ENCODE data around the gene PNPLA4.

DNA sequence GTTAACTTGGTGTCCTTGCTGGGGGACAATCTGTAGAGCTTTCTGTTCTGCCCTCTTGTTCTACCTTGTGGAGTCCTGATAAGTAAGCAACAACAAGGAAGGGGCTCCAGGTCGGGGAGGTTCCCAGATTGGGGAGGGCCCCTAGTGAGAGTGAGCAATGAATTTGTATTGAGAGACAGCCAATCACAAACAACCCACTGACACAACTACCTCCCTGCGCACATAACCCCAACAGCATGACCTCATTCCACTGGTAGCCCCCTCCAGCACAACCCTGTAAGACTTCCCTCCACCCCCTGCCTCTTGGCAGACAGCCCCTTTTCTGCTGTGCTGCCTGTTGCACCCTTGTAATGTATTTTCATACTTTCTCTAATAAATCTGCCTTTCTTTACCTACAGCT, 19.7 kb upstream of the PNPLA4 start:
- no peak for TF ChIP-seq POLR2AphosphoS5 (IDR thresholded peaks at IDR 0.05; ENCODE audit: low read depth, low read length)
- TF ChIP-seq, protein P1, sequence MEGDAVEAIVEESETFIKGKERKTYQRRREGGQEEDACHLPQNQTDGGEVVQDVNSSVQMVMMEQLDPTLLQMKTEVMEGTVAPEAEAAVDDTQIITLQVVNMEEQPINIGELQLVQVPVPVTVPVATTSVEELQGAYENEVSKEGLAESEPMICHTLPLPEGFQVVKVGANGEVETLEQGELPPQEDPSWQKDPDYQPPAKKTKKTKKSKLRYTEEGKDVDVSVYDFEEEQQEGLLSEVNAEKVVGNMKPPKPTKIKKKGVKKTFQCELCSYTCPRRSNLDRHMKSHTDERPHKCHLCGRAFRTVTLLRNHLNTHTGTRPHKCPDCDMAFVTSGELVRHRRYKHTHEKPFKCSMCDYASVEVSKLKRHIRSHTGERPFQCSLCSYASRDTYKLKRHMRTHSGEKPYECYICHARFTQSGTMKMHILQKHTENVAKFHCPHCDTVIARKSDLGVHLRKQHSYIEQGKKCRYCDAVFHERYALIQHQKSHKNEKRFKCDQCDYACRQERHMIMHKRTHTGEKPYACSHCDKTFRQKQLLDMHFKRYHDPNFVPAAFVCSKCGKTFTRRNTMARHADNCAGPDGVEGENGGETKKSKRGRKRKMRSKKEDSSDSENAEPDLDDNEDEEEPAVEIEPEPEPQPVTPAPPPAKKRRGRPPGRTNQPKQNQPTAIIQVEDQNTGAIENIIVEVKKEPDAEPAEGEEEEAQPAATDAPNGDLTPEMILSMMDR (IDR thresholded peaks at IDR 0.05), result no peak

Measured in Panc1 (cell line).